Esophagus muscularis mucosa (tissue), 4 donors: Measurements from ENCODE around the gene DIP2B.

Source experiments
- EP300 ChIP-seq: sonication (generic); formaldehyde crosslinking; IDR thresholded peaks from one replicate; pipeline ENCODE4 v1.6.1; 2017; ENCODE audit warnings: antibody characterized with exemption
- POLR2A ChIP-seq: fragments of 450-650 bp; IDR thresholded peaks from one replicate; pipeline ENCODE4 v1.6.1; 2017; ENCODE audit warnings: antibody characterized with exemption, moderate library complexity, mild to moderate bottlenecking, low read depth
- POLR2AphosphoS5 ChIP-seq, 2 donors: sonication (generic); formaldehyde crosslinking; IDR thresholded peaks; one replicate each; pipeline ENCODE4 v1.6.1; 2017; ENCODE audit warnings: antibody characterized with exemption in 2 of 2
- TF ChIP-seq, protein P1 (sequence below), 3 experiments: fragments of 200-600 bp in 2 of 3; fragments of 450-650 bp in 1 of 3; sonication (generic) in 2 of 3; IDR thresholded peaks; one replicate each; pipeline ENCODE4 v1.5.1; 2017 to 2019; ENCODE audit warnings: antibody characterized with exemption in 3 of 3, mild to moderate bottlenecking in 2 of 3, moderate library complexity in 1 of 3

DNA sequence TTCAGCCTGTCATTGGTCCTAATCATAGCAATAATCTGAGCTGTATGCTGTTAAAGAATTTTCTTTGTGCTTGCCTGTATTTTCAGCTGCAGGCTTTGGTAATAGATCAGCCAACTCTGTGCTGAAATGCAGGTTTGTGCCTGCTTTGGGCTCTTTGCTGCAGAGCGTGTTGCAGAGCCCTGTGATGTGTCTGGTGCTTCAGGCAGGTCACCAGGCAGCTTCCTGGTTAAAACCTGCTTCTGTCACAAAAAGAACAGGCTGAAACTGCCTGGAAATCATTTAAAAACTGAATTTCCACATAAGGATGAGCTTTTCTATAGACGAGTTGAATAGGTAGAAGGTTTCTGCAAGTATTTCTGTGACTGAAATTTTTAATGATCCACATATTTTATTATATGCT lies 3.1 kb downstream of the DIP2B start:
- TF ChIP-seq, protein P1, sequence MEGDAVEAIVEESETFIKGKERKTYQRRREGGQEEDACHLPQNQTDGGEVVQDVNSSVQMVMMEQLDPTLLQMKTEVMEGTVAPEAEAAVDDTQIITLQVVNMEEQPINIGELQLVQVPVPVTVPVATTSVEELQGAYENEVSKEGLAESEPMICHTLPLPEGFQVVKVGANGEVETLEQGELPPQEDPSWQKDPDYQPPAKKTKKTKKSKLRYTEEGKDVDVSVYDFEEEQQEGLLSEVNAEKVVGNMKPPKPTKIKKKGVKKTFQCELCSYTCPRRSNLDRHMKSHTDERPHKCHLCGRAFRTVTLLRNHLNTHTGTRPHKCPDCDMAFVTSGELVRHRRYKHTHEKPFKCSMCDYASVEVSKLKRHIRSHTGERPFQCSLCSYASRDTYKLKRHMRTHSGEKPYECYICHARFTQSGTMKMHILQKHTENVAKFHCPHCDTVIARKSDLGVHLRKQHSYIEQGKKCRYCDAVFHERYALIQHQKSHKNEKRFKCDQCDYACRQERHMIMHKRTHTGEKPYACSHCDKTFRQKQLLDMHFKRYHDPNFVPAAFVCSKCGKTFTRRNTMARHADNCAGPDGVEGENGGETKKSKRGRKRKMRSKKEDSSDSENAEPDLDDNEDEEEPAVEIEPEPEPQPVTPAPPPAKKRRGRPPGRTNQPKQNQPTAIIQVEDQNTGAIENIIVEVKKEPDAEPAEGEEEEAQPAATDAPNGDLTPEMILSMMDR (IDR thresholded peaks at IDR 0.05), result no peak
- no peak for TF ChIP-seq POLR2A
- no peak for TF ChIP-seq POLR2AphosphoS5 (IDR thresholded peaks at IDR 0.05)
- TF ChIP-seq EP300, result no peak
